ENCODE data around the gene GCK. TPM values are rescaled to one million over a fixed set of nuclear protein-coding genes. Genes with fewer than 3 reads are reported as not detected.
A peak's percentile ranks its signal among the peaks of the same experiment; 100 is the strongest.

Gene GCK
- total RNA-seq, 1 experiment from 2014 or later, result not detected

- Histone ChIP-seq H3K27me3 (replicated peaks; ENCODE audit: control insufficient read depth, insufficient read depth, low read length) (no peaks in the 10 kb centered on the region), H3K4me1 (no peaks in the 10 kb centered on the region), H3K4me3 (ENCODE audit: low read depth, low read length) (no peak overlapping the region), H3K9me3 (no peaks in the 10 kb centered on the region), H3K36me3 (ENCODE audit: control insufficient read depth, insufficient read depth, low read length) (no peaks in the 10 kb centered on the region)
- intact Hi-C loops (cut with micrococcal nuclease; ENCODE audit: unreplicated experiment), result no loop called here
- Mint-ChIP-seq H3K9me3 (ENCODE audit: unreplicated experiment) (no peaks in the 10 kb centered on the region), H3K4me1 (ENCODE audit: low read depth, unreplicated experiment) (peaks cover 6% of the 10 kb centered on the region), H3K27ac (ENCODE audit: unreplicated experiment) (no peak overlapping the region), H3K27me3 (ENCODE audit: insufficient read depth, unreplicated experiment) (no peaks in the 10 kb centered on the region), H3K4me3 (ENCODE audit: unreplicated experiment) (no peak overlapping the region), H3K36me3 (ENCODE audit: insufficient read depth, unreplicated experiment) (no peaks in the 10 kb centered on the region)
- no TSS peak for BruUV-seq (replicated peaks)
- TF ChIP-seq CTCF (IDR thresholded peaks at IDR 0.05; ENCODE audit: insufficient read depth in 1 of 2, low read depth in 1 of 2, low read length in 1 of 2, severe bottlenecking in 1 of 2, unreplicated experiment in 1 of 2), result no peak
- ChIA-PET POLR2A (no interaction called here), CTCF (no interaction called here)
- peak in 1 of 2 experiments; percentile 13 for DNase-seq
These were observed 40.2 kb downstream of the GCK start for GRCh38 chr7:44148961-44149536.

- Mint-ChIP-seq H3K27ac (ENCODE audit: unreplicated experiment) (no peak overlapping the region), H3K27me3 (ENCODE audit: insufficient read depth, unreplicated experiment) (no peaks in the 10 kb centered on the region), H3K4me1 (ENCODE audit: low read depth, unreplicated experiment) (peaks cover 6% of the 10 kb centered on the region), H3K4me3 (ENCODE audit: unreplicated experiment) (no peak overlapping the region), H3K36me3 (ENCODE audit: insufficient read depth, unreplicated experiment) (no peaks in the 10 kb centered on the region), H3K9me3 (ENCODE audit: unreplicated experiment) (no peaks in the 10 kb centered on the region)
- no peak for TF ChIP-seq CTCF (IDR thresholded peaks at IDR 0.05; ENCODE audit: insufficient read depth in 1 of 2, low read depth in 1 of 2, low read length in 1 of 2, severe bottlenecking in 1 of 2, unreplicated experiment in 1 of 2)
- Histone ChIP-seq H3K4me1 (no peaks in the 10 kb centered on the region), H3K4me3 (ENCODE audit: low read depth, low read length) (no peak overlapping the region), H3K27me3 (replicated peaks; ENCODE audit: control insufficient read depth, insufficient read depth, low read length) (no peaks in the 10 kb centered on the region), H3K36me3 (ENCODE audit: control insufficient read depth, insufficient read depth, low read length) (no peaks in the 10 kb centered on the region), H3K9me3 (no peaks in the 10 kb centered on the region)
- intact Hi-C loops (cut with micrococcal nuclease; ENCODE audit: unreplicated experiment), result no loop called here
- DNase-seq, result peak in 1 of 2 experiments; percentile 4
- BruUV-seq (replicated peaks), result no TSS peak
- CTCF ChIA-PET, result no interaction called here
- POLR2A ChIA-PET, result no interaction called here
These were observed 41.1 kb downstream of the GCK start for GRCh38 chr7:44148166-44148565.

GRCh38 chr7:44147026-44147991 is 41.9 kb downstream of the GCK start:
- ChIA-PET POLR2A (no interaction called here), CTCF (no interaction called here)
- no peaks in the 10 kb centered on the region for H3K27me3 Mint-ChIP-seq (ENCODE audit: insufficient read depth, unreplicated experiment)
- Histone ChIP-seq H3K4me3 (ENCODE audit: low read depth, low read length) (no peak overlapping the region), H3K36me3 (ENCODE audit: control insufficient read depth, insufficient read depth, low read length) (no peaks in the 10 kb centered on the region), H3K4me1 (no peaks in the 10 kb centered on the region), H3K27me3 (replicated peaks; ENCODE audit: control insufficient read depth, insufficient read depth, low read length) (no peaks in the 10 kb centered on the region), H3K9me3 (no peaks in the 10 kb centered on the region)
- intact Hi-C loops (cut with micrococcal nuclease; ENCODE audit: unreplicated experiment), result no loop called here
- no peak overlapping the region for H3K27ac Mint-ChIP-seq (ENCODE audit: unreplicated experiment)
- no peaks in the 10 kb centered on the region for H3K36me3 Mint-ChIP-seq (ENCODE audit: insufficient read depth, unreplicated experiment)
- H3K4me1 Mint-ChIP-seq (ENCODE audit: low read depth, unreplicated experiment), result peaks cover 3% of the 10 kb centered on the region
- no TSS peak for BruUV-seq (replicated peaks)
- TF ChIP-seq CTCF (IDR thresholded peaks at IDR 0.05; ENCODE audit: insufficient read depth in 1 of 2, low read depth in 1 of 2, low read length in 1 of 2, severe bottlenecking in 1 of 2, unreplicated experiment in 1 of 2), result no peak
- H3K4me3 Mint-ChIP-seq (ENCODE audit: unreplicated experiment), result no peak overlapping the region
- peak in 1 of 2 experiments; percentile 28 for DNase-seq
- no peaks in the 10 kb centered on the region for H3K9me3 Mint-ChIP-seq (ENCODE audit: unreplicated experiment)
